Osteoblast (primary cell): ENCODE measurements around the gene PBX1. TPM values are rescaled to one million over a fixed set of nuclear protein-coding genes. Genes with fewer than 3 reads are reported as not detected.

Experiments
- DNase-seq: peaks from one replicate; pipeline ENCODE4 v3.0.0; 2011; ENCODE audit warnings: low spot score, mixed read lengths; ENCODE audit not compliant: insufficient read length; ENCODE audit errors: missing footprints
- H2AFZ ChIP-seq: 2 replicates; pipeline ENCODE4 v1.6.0; 2011; ENCODE audit warnings: mild to moderate bottlenecking, low read length
- H3K27ac ChIP-seq: 2 replicates; pipeline ENCODE4 v1.5.1; 2011; ENCODE audit warnings: mild to moderate bottlenecking, low read depth, low read length, moderate library complexity
- H3K27me3 ChIP-seq: 2 replicates; pipeline ENCODE4 v1.6.0; 2012; ENCODE audit warnings: mild to moderate bottlenecking, control low read depth, inconsistent platforms, low read length, moderate library complexity; ENCODE audit not compliant: insufficient read depth
- H3K36me3 ChIP-seq: 2 replicates; pipeline ENCODE4 v1.5.1; 2011; ENCODE audit warnings: mild to moderate bottlenecking, low read length, control low read depth, moderate library complexity; ENCODE audit not compliant: insufficient read depth
- H3K4me1 ChIP-seq: 2 replicates; pipeline ENCODE4 v1.5.1; 2011; ENCODE audit warnings: mild to moderate bottlenecking, low read length, control low read depth, moderate library complexity; ENCODE audit not compliant: insufficient read depth
- H3K4me2 ChIP-seq: 2 replicates; pipeline ENCODE4 v1.6.0; 2011; ENCODE audit warnings: mild to moderate bottlenecking, low read length; ENCODE audit not compliant: insufficient read depth
- H3K4me3 ChIP-seq: fragments of 200-600 bp; sonication (generic); 3 replicates; pipeline ENCODE4 v1.5.1; 2012; ENCODE audit warnings: mild to moderate bottlenecking, low read length, inconsistent platforms; ENCODE audit not compliant: insufficient read depth
- H3K79me2 ChIP-seq: 2 replicates; pipeline ENCODE4 v1.6.0; 2012; ENCODE audit warnings: mild to moderate bottlenecking, low read length, control low read depth, inconsistent platforms; ENCODE audit not compliant: insufficient read depth
- H3K9me3 ChIP-seq: 2 replicates; pipeline ENCODE4 v1.5.1; 2011; ENCODE audit warnings: low read depth, low read length, control low read depth
- H4K20me1 ChIP-seq: 2 replicates; pipeline ENCODE4 v1.6.0; 2012; ENCODE audit warnings: mild to moderate bottlenecking, low read length, control low read depth; ENCODE audit not compliant: insufficient read depth
- total RNA-seq: library from RNA; depleted of rRNA; stranded (reverse); fragments of >200 nt; gene quantifications from 2 replicates; pipeline ENCODE4 v1.2.3, GENCODE V29; 2012
- TF ChIP-seq, protein P1 (sequence below): IDR thresholded peaks from 2 replicates; pipeline ENCODE4 v1.5.1; 2011; ENCODE audit warnings: mild to moderate bottlenecking, low read depth, low read length, moderate library complexity; ENCODE audit errors: extremely low read depth

Gene PBX1
- total RNA-seq, 1 donor = 10.1 TPM

- TF ChIP-seq, protein P1, sequence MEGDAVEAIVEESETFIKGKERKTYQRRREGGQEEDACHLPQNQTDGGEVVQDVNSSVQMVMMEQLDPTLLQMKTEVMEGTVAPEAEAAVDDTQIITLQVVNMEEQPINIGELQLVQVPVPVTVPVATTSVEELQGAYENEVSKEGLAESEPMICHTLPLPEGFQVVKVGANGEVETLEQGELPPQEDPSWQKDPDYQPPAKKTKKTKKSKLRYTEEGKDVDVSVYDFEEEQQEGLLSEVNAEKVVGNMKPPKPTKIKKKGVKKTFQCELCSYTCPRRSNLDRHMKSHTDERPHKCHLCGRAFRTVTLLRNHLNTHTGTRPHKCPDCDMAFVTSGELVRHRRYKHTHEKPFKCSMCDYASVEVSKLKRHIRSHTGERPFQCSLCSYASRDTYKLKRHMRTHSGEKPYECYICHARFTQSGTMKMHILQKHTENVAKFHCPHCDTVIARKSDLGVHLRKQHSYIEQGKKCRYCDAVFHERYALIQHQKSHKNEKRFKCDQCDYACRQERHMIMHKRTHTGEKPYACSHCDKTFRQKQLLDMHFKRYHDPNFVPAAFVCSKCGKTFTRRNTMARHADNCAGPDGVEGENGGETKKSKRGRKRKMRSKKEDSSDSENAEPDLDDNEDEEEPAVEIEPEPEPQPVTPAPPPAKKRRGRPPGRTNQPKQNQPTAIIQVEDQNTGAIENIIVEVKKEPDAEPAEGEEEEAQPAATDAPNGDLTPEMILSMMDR = no peak
- no peaks in the 10 kb centered on the region for H3K27me3 ChIP-seq
- no peaks in the 10 kb centered on the region for H3K9me3 ChIP-seq
- H4K20me1 ChIP-seq = no peaks in the 10 kb centered on the region
- H3K4me2 ChIP-seq = no peak overlapping the region
- H3K4me3 ChIP-seq = no peak overlapping the region
- H3K36me3 ChIP-seq = no peaks in the 10 kb centered on the region
- DNase-seq = no peak
- H2AFZ ChIP-seq = no peak overlapping the region
- H3K27ac ChIP-seq = no peak overlapping the region
- peaks cover 14% of the 10 kb centered on the region for H3K4me1 ChIP-seq
- no peaks in the 10 kb centered on the region for H3K79me2 ChIP-seq
These were observed 154.6 kb downstream of the PBX1 start for GRCh38 chr1:164713456-164714207.

DNA sequence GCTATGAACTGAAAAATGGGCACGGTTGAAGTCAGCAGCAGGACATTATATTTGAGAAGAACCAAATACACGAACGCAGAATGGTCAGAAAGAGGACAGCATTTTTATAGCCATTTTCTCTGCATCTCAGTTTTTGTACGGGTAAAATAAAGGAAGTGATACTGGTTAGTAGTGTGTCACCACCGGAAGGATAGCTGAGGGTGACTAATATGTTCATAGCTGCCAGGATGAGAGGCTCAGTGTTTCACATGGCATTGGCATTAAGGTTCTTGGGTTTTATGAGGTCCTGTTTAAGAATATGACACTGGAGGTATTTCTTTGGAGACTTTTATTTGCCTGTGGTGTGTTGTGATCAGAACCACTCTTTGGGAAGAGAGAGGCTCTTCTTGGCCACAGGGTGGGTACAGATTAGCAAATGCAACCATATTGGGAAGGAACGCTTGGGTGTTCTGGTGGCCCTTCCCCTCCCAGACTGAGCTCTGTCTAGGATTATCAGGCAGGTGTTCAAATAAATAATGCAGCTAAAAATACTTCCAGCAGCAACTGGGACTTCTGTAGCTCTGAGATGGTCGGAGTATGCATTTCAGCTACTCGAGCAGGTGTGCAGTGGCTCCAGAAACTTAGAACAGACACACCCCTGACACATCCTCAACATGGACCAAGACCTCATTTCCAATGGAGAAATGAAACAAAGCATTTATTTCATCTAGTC lies 158.2 kb downstream of the PBX1 start:
- Histone ChIP-seq H2AFZ (peak overlapping the region; percentile 40), H3K27ac (no peak overlapping the region), H4K20me1 (no peaks in the 10 kb centered on the region), H3K27me3 (no peaks in the 10 kb centered on the region), H3K36me3 (no peaks in the 10 kb centered on the region), H3K9me3 (no peaks in the 10 kb centered on the region), H3K79me2 (no peaks in the 10 kb centered on the region), H3K4me1 (peaks cover 8% of the 10 kb centered on the region), H3K4me2 (peak overlapping the region; percentile 4), H3K4me3 (no peak overlapping the region)
- TF ChIP-seq, protein P1 = no peak
- DNase-seq = no peak

GRCh38 chr1:164718821-164719220 lies 159.8 kb downstream of the PBX1 start:
- Histone ChIP-seq H3K27ac (no peak overlapping the region), H3K79me2 (no peaks in the 10 kb centered on the region), H3K36me3 (no peaks in the 10 kb centered on the region), H3K4me3 (no peak overlapping the region), H4K20me1 (no peaks in the 10 kb centered on the region), H3K4me2 (no peak overlapping the region), H3K4me1 (peaks cover 8% of the 10 kb centered on the region), H2AFZ (peak overlapping the region; percentile 15), H3K27me3 (no peaks in the 10 kb centered on the region), H3K9me3 (no peaks in the 10 kb centered on the region)
- TF ChIP-seq, protein P1 = no peak
- DNase-seq = no peak
